GM03348 (cell line): ENCODE results near the gene ARHGAP42.

ENCODE experiments used
- DNase-seq: peaks from one replicate; pipeline ENCODE4 v3.0.0; 2012; ENCODE audit warnings: low spot score

The ARHGAP42 gene

GRCh38 chr11:100682247-100682969, 4.7 kb upstream of the ARHGAP42 start:
- DNase-seq: peak; percentile 56

GRCh38 chr11:100683126-100683525, 4.0 kb upstream of the ARHGAP42 start:
- DNase-seq: no peak

GRCh38 chr11:100684101-100685065, 2.7 kb upstream of the ARHGAP42 start:
- DNase-seq: no peak

GRCh38 chr11:100686476-100687053, 523 bp upstream of the ARHGAP42 start:
- DNase-seq: no peak

GRCh38 chr11:100687630-100688395, 725 bp downstream of the ARHGAP42 start:
- peak; percentile 81 for DNase-seq

- no peak for DNase-seq
Measured at GRCh38 chr11:100689141-100689540, 2.1 kb downstream of the ARHGAP42 start.

- DNase-seq: no peak
Measured at GRCh38 chr11:100691896-100692653, 5.0 kb downstream of the ARHGAP42 start.

GRCh38 chr11:100695911-100696310, 8.8 kb downstream of the ARHGAP42 start:
- no peak for DNase-seq

- no peak for DNase-seq
Measured at GRCh38 chr11:100703139-100703538, 16.1 kb downstream of the ARHGAP42 start.

GRCh38 chr11:100703801-100704575, 16.9 kb downstream of the ARHGAP42 start:
- DNase-seq: no peak

GRCh38 chr11:100705447-100705846, 18.4 kb downstream of the ARHGAP42 start:
- DNase-seq: no peak

- DNase-seq: no peak
Measured at GRCh38 chr11:100706179-100706578, 19.1 kb downstream of the ARHGAP42 start.

- DNase-seq: peak; percentile 22
Measured at GRCh38 chr11:100709233-100709957, 22.3 kb downstream of the ARHGAP42 start.

- DNase-seq: no peak
Measured at GRCh38 chr11:100711984-100712383, 24.9 kb downstream of the ARHGAP42 start.

GRCh38 chr11:100712583-100712982, 25.5 kb downstream of the ARHGAP42 start:
- DNase-seq: no peak

GRCh38 chr11:100715165-100715761, 28.2 kb downstream of the ARHGAP42 start:
- no peak for DNase-seq

- DNase-seq: no peak
Measured at GRCh38 chr11:100716838-100717237, 29.8 kb downstream of the ARHGAP42 start.

GRCh38 chr11:100719362-100719761, 32.3 kb downstream of the ARHGAP42 start:
- no peak for DNase-seq

GRCh38 chr11:100719809-100720221, 32.7 kb downstream of the ARHGAP42 start:
- peak; percentile 77 for DNase-seq
